Upper lobe of left lung (tissue), 4 donors: ENCODE results near the gene TSPAN5.

Experiments used
- POLR2A ChIP-seq, 4 donors: fragments of 450-650 bp; IDR thresholded peaks; one replicate each; pipeline ENCODE4 v1.5.1; 2016 to 2017; ENCODE audit warnings: antibody characterized with exemption in 4 of 4, mild to moderate bottlenecking in 2 of 4
- TF ChIP-seq, protein P1 (sequence below), 6 experiments: fragments of 450-650 bp in 4 of 6; fragments of 200-600 bp in 2 of 6; sonication (generic) in 2 of 6; IDR thresholded peaks; one replicate each; pipeline ENCODE4 v1.5.1; 2016 to 2019; ENCODE audit warnings: antibody characterized with exemption in 6 of 6

DNA sequence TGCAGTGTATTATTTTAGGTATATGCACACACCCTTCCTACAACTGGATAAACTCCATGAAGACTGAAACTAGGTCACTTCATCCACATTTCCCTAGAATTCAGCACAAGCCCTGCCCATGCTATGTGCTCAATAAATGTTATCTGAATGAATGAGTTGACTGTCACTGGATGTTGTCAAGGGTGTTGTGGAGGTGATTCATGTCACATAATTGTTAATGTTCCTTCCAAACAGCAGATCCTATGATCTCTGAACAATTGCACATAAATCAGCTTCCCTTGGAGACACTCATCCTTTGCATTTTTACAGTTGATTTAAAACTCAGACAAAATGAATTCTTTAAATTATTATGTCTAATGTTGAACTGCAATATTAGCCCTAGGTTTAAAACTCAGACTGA is 154.7 kb downstream of the TSPAN5 start:
- no peak for TF ChIP-seq POLR2A (IDR thresholded peaks at IDR 0.05)
- TF ChIP-seq, protein P1, sequence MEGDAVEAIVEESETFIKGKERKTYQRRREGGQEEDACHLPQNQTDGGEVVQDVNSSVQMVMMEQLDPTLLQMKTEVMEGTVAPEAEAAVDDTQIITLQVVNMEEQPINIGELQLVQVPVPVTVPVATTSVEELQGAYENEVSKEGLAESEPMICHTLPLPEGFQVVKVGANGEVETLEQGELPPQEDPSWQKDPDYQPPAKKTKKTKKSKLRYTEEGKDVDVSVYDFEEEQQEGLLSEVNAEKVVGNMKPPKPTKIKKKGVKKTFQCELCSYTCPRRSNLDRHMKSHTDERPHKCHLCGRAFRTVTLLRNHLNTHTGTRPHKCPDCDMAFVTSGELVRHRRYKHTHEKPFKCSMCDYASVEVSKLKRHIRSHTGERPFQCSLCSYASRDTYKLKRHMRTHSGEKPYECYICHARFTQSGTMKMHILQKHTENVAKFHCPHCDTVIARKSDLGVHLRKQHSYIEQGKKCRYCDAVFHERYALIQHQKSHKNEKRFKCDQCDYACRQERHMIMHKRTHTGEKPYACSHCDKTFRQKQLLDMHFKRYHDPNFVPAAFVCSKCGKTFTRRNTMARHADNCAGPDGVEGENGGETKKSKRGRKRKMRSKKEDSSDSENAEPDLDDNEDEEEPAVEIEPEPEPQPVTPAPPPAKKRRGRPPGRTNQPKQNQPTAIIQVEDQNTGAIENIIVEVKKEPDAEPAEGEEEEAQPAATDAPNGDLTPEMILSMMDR (IDR thresholded peaks at IDR 0.05), result no peak
